OCI-LY3 (cell line): ENCODE results near the gene GTF3C4.
"Not testable (repeated sequence)": the region's sequence is repeated elsewhere in the genome, so short reads cannot be mapped to it uniquely, and the experiment has no call there.

Experiments used
- EZH2phosphoT487 ChIP-seq: fragments of 200-600 bp; shearing (Covaris generic); IDR thresholded peaks from 2 replicates; pipeline ENCODE4 v1.6.1; 2018; ENCODE audit warnings: antibody characterized with exemption, mixed run types, low read depth
- TF ChIP-seq, protein P1 (sequence below): fragments of 200-600, 300-600 bp; sonication (generic); IDR thresholded peaks from 2 replicates; pipeline ENCODE4 v1.5.1; 2014; ENCODE audit warnings: antibody characterized with exemption, low read length, low read depth

GRCh38 chr9:132711152-132711551 lies 40.9 kb downstream of the GTF3C4 start:
- TF ChIP-seq, protein P1, sequence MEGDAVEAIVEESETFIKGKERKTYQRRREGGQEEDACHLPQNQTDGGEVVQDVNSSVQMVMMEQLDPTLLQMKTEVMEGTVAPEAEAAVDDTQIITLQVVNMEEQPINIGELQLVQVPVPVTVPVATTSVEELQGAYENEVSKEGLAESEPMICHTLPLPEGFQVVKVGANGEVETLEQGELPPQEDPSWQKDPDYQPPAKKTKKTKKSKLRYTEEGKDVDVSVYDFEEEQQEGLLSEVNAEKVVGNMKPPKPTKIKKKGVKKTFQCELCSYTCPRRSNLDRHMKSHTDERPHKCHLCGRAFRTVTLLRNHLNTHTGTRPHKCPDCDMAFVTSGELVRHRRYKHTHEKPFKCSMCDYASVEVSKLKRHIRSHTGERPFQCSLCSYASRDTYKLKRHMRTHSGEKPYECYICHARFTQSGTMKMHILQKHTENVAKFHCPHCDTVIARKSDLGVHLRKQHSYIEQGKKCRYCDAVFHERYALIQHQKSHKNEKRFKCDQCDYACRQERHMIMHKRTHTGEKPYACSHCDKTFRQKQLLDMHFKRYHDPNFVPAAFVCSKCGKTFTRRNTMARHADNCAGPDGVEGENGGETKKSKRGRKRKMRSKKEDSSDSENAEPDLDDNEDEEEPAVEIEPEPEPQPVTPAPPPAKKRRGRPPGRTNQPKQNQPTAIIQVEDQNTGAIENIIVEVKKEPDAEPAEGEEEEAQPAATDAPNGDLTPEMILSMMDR, result not testable (repeated sequence)
- not testable (repeated sequence) for TF ChIP-seq EZH2phosphoT487
